Measurements from ENCODE around the gene CAPN10. TPM values are rescaled to one million over a fixed set of nuclear protein-coding genes. Genes with fewer than 3 reads are reported as not detected.

The CAPN10 gene
- total RNA-seq, 1 experiment from 2014 or later: 61.3 TPM

DNA sequence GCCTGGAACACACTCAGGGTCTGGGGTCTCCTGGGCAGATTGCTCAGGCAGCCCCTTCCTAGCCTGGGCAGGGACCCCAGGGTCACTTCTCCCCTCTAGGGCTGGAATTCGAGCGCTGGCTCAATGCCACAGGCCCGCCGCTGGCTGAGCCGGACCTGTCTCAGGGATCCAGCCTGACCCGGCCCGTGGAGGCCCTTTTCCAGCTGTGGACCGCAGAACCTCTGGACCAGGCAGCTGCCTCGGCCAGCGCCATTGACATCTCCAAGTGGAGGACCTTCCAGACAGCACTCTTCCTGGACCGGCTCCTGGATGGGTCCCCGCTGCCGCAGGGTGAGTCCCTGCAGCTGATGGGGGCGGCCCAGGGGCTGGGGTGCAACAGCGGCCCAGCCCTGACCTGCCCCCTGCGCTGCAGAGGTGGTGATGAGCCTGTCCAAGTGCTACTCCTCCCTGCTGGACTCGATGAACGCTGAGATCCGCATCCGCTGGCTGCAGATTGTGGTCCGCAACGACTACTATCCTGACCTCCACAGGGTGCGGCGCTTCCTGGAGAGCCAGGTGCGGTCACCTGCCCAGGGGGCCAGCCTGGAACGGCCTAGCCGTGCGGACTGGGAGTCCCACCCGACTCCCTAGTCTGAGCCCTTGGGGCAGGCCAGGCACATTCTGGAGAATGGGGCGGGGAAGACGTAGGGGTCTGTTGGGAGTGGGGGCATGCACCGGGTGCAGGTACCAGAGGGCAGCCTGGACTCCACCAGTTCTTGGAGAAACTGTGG is 9.9 kb upstream of the CAPN10 start:
- ChIA-PET CTCF (interaction anchor here (1.9 kb wide), 1 partner anchor 10 kb away, joined by 4 read pairs; the partner anchor contains the start of gene CAPN10), POLR2A (no interaction called here)
- DNase-seq (ENCODE audit: low spot score) (no peak), ATAC-seq (no peak)
- Mint-ChIP-seq H3K36me3 (no peaks in the 10 kb centered on the region; the same call in 1 of the 2 replicates), H3K4me3 (no peak overlapping the region), H3K27me3 (ENCODE audit: low read depth) (no peaks in the 10 kb centered on the region), H3K9me3 (no peaks in the 10 kb centered on the region), H3K4me1 (peaks cover 7% of the 10 kb centered on the region), H3K27ac (no peak overlapping the region)
- TF ChIP-seq CREB1 (CRISPR knock-in tag; IDR thresholded peaks at IDR 0.05) (no peak), ETV6 (CRISPR knock-in tag; IDR thresholded peaks at IDR 0.05) (no peak), TCF7 (CRISPR knock-in tag; IDR thresholded peaks at IDR 0.05; ENCODE audit: low read depth) (no peak), HMGA2 (CRISPR knock-in tag; IDR thresholded peaks at IDR 0.05) (no peak), ZNF317 (CRISPR knock-in tag; IDR thresholded peaks at IDR 0.05; ENCODE audit: borderline replicate concordance, low read depth) (no peak), JUN (CRISPR knock-in tag; IDR thresholded peaks at IDR 0.05) (no peak)

- H3K27ac Mint-ChIP-seq: no peak overlapping the region
- DNase-seq (ENCODE audit: low spot score) (no peak), ATAC-seq (no peak)
- TF ChIP-seq GRHL2 (CRISPR knock-in tag; IDR thresholded peaks at IDR 0.05; ENCODE audit: insufficient replicate concordance, severe bottlenecking) (no peak), ZNF138 (CRISPR knock-in tag; conservative IDR thresholded peaks at IDR 0.05) (no peak), GABPB1 (CRISPR knock-in tag; IDR thresholded peaks at IDR 0.05) (no peak), USF2 (CRISPR knock-in tag; IDR thresholded peaks at IDR 0.05) (no peak), MYBL2 (CRISPR knock-in tag; IDR thresholded peaks at IDR 0.05) (no peak), JUN (CRISPR knock-in tag; IDR thresholded peaks at IDR 0.05) (no peak), PREB (CRISPR knock-in tag; IDR thresholded peaks at IDR 0.05; ENCODE audit: borderline replicate concordance) (no peak), NR3C1 (CRISPR knock-in tag; conservative IDR thresholded peaks at IDR 0.05; ENCODE audit: low read depth) (no peak), JAZF1 (CRISPR knock-in tag; IDR thresholded peaks at IDR 0.05) (no peak)
- TF ChIP-seq, protein P1, sequence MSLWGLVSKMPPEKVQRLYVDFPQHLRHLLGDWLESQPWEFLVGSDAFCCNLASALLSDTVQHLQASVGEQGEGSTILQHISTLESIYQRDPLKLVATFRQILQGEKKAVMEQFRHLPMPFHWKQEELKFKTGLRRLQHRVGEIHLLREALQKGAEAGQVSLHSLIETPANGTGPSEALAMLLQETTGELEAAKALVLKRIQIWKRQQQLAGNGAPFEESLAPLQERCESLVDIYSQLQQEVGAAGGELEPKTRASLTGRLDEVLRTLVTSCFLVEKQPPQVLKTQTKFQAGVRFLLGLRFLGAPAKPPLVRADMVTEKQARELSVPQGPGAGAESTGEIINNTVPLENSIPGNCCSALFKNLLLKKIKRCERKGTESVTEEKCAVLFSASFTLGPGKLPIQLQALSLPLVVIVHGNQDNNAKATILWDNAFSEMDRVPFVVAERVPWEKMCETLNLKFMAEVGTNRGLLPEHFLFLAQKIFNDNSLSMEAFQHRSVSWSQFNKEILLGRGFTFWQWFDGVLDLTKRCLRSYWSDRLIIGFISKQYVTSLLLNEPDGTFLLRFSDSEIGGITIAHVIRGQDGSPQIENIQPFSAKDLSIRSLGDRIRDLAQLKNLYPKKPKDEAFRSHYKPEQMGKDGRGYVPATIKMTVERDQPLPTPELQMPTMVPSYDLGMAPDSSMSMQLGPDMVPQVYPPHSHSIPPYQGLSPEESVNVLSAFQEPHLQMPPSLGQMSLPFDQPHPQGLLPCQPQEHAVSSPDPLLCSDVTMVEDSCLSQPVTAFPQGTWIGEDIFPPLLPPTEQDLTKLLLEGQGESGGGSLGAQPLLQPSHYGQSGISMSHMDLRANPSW (CRISPR knock-in tag; conservative IDR thresholded peaks at IDR 0.05; ENCODE audit: low read depth): no peak
- TF ChIP-seq, protein P2, sequence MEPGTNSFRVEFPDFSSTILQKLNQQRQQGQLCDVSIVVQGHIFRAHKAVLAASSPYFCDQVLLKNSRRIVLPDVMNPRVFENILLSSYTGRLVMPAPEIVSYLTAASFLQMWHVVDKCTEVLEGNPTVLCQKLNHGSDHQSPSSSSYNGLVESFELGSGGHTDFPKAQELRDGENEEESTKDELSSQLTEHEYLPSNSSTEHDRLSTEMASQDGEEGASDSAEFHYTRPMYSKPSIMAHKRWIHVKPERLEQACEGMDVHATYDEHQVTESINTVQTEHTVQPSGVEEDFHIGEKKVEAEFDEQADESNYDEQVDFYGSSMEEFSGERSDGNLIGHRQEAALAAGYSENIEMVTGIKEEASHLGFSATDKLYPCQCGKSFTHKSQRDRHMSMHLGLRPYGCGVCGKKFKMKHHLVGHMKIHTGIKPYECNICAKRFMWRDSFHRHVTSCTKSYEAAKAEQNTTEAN (CRISPR knock-in tag; IDR thresholded peaks at IDR 0.05): no peak
- TF ChIP-seq, protein P3, sequence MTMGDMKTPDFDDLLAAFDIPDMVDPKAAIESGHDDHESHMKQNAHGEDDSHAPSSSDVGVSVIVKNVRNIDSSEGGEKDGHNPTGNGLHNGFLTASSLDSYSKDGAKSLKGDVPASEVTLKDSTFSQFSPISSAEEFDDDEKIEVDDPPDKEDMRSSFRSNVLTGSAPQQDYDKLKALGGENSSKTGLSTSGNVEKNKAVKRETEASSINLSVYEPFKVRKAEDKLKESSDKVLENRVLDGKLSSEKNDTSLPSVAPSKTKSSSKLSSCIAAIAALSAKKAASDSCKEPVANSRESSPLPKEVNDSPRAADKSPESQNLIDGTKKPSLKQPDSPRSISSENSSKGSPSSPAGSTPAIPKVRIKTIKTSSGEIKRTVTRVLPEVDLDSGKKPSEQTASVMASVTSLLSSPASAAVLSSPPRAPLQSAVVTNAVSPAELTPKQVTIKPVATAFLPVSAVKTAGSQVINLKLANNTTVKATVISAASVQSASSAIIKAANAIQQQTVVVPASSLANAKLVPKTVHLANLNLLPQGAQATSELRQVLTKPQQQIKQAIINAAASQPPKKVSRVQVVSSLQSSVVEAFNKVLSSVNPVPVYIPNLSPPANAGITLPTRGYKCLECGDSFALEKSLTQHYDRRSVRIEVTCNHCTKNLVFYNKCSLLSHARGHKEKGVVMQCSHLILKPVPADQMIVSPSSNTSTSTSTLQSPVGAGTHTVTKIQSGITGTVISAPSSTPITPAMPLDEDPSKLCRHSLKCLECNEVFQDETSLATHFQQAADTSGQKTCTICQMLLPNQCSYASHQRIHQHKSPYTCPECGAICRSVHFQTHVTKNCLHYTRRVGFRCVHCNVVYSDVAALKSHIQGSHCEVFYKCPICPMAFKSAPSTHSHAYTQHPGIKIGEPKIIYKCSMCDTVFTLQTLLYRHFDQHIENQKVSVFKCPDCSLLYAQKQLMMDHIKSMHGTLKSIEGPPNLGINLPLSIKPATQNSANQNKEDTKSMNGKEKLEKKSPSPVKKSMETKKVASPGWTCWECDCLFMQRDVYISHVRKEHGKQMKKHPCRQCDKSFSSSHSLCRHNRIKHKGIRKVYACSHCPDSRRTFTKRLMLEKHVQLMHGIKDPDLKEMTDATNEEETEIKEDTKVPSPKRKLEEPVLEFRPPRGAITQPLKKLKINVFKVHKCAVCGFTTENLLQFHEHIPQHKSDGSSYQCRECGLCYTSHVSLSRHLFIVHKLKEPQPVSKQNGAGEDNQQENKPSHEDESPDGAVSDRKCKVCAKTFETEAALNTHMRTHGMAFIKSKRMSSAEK (CRISPR knock-in tag; IDR thresholded peaks at IDR 0.05; ENCODE audit: borderline replicate concordance): no peak
- ChIA-PET POLR2A (no interaction called here), CTCF (interaction anchor here (1.0 to 1.9 kb wide), 2 partner anchors 9 to 12 kb away, joined by 4 read pairs; partner anchors contain the start of gene CAPN10)
- H3K36me3 Mint-ChIP-seq: no peaks in the 10 kb centered on the region; the same call in 1 of the 2 replicates
- H3K4me3 Mint-ChIP-seq: no peak overlapping the region
- peaks cover 12% of the 10 kb centered on the region for H3K4me1 Mint-ChIP-seq
- no peaks in the 10 kb centered on the region for H3K9me3 Mint-ChIP-seq
- H3K27me3 Mint-ChIP-seq (ENCODE audit: low read depth): no peaks in the 10 kb centered on the region
Observed at GRCh38 chr2:240577281-240578109, 9.0 kb upstream of the CAPN10 start.
